ENCODE measurements around the gene SPTBN1.

SPTBN1 gene

DNA sequence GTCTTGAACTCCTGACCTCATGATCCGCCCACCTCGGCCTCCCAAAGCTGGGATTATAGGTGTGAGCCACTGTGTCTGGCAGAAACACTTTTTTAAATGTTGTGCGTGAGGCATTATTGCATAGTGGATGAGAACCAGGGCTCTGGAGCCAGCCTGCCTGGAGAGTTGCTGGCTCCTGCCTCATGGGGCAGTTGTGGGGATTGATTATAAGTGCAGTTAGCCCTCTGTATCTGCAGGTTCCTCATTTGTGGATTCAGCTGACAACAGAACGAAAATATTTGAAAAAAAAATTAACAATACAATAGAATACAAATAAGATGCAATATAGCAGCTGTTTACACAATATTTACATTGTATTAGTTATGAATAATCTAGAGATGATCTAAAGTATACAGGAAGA lies 137.9 kb downstream of the SPTBN1 start:
- TF ChIP-seq, protein P1, sequence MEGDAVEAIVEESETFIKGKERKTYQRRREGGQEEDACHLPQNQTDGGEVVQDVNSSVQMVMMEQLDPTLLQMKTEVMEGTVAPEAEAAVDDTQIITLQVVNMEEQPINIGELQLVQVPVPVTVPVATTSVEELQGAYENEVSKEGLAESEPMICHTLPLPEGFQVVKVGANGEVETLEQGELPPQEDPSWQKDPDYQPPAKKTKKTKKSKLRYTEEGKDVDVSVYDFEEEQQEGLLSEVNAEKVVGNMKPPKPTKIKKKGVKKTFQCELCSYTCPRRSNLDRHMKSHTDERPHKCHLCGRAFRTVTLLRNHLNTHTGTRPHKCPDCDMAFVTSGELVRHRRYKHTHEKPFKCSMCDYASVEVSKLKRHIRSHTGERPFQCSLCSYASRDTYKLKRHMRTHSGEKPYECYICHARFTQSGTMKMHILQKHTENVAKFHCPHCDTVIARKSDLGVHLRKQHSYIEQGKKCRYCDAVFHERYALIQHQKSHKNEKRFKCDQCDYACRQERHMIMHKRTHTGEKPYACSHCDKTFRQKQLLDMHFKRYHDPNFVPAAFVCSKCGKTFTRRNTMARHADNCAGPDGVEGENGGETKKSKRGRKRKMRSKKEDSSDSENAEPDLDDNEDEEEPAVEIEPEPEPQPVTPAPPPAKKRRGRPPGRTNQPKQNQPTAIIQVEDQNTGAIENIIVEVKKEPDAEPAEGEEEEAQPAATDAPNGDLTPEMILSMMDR (IDR thresholded peaks at IDR 0.05) = no peak
- Histone ChIP-seq H3K27ac (no peak overlapping the region), H3K36me3 (no peaks in the 10 kb centered on the region), H3K4me3 (no peak overlapping the region), H3K9me3 (no peaks in the 10 kb centered on the region), H3K4me1 (peaks cover 0 to 46% (median 27%) of the 10 kb centered on the region in 4 donors), H3K27me3 (no peaks in the 10 kb centered on the region)
- DNase-seq = no peak
- intact Hi-C loops (cut with DNase I; ENCODE audit: low total_unique reads) = no loop called here

DNA sequence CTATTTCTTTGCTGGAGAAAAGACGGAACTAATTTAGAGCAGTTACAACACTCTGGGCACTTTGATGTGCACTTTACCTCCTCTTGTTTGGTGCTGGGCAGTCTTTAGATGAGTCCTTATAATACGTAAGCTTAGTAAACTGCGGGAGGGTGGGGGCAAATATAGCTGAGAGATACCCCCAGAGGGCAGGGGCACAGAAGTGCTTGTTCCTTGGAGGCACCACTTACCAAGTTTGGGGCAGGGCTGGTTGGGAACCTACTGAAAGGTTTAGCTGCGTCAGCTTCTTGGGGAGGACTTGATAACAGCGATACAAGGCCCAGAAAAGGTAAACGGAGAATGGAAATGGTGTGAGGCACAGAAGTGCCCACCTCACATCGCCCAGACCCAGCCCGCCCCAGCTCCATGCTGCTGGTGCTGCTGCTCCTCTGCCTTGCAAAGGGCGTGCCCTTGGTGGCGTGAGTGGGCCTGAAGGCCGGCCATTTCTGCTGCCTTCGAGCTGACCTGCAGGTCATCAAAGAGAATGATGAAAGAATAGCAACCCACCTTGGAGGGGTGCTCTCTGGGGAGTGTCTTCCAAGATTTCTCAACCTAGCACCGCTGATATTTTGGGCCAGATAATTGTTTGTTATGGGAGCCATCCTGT lies 139.2 kb downstream of the SPTBN1 start:
- peaks cover 0 to 51% (median 37%) of the 10 kb centered on the region in 4 donors for H3K4me1 ChIP-seq
- H3K36me3 ChIP-seq = no peaks in the 10 kb centered on the region
- TF ChIP-seq, protein P1 (IDR thresholded peaks at IDR 0.05) = no peak

DNA sequence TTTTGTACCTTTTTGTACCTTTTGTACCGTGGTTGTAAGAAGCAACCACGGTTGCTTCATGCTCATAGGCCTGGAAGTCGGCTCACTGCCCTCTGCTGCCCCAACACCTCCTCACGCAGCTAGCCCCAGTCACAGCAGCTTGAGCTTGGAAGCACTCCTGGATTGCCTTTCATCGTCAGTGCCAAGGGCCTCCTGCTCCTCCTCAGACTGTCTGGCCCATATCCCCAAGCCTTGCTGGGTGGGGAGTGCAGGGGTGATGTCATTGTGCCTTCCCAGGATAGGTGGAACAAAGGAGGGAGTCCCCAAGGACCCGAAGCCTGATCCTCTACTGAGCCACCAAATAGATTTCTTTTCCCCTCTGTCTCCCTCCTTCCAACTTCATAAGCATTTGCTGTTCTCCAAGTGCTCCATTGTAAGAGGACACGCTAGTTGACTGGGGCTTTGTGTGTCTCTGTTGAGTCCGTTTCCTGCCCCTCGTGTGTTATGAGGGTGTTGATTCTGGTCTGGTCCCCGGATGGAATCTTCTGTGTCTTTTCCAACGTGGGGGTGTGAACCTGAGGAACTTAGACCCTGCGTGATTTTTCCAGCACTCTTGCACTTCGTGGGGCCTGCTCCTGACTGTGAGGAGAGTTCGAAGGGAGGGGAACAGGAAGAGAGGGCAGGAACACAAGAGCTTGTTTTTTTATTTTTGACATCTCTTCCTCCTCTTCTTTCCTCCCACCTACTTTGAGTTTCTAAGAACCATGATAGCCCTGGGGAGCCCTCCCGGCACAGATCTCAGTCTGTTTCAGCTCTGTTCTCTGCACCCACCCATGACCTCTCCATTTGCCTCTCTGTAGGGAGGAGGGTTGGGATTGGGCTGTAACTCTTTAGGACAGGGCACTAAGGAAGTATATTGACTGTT lies 140.1 kb downstream of the SPTBN1 start:
- DNase-seq = no peak
- intact Hi-C loops (cut with DNase I; ENCODE audit: low total_unique reads) = no loop called here
- no peaks in the 10 kb centered on the region for H3K9me3 ChIP-seq
- peaks cover 0 to 61% (median 41%) of the 10 kb centered on the region in 4 donors for H3K4me1 ChIP-seq
- H3K4me3 ChIP-seq = no peak overlapping the region
- no peaks in the 10 kb centered on the region for H3K36me3 ChIP-seq
- TF ChIP-seq, protein P1 (IDR thresholded peaks at IDR 0.05) = no peak
- H3K27ac ChIP-seq = peak overlapping the region; percentile 52 to 67
- no peaks in the 10 kb centered on the region for H3K27me3 ChIP-seq

More for the DNA sequence above, 139.2 kb downstream of the SPTBN1 start:
- no peak for DNase-seq
- H3K9me3 ChIP-seq = no peaks in the 10 kb centered on the region
- no peak overlapping the region for H3K4me3 ChIP-seq
- intact Hi-C loops (cut with DNase I; ENCODE audit: low total_unique reads) = no loop called here
- no peak overlapping the region for H3K27ac ChIP-seq
- no peaks in the 10 kb centered on the region for H3K27me3 ChIP-seq

DNA sequence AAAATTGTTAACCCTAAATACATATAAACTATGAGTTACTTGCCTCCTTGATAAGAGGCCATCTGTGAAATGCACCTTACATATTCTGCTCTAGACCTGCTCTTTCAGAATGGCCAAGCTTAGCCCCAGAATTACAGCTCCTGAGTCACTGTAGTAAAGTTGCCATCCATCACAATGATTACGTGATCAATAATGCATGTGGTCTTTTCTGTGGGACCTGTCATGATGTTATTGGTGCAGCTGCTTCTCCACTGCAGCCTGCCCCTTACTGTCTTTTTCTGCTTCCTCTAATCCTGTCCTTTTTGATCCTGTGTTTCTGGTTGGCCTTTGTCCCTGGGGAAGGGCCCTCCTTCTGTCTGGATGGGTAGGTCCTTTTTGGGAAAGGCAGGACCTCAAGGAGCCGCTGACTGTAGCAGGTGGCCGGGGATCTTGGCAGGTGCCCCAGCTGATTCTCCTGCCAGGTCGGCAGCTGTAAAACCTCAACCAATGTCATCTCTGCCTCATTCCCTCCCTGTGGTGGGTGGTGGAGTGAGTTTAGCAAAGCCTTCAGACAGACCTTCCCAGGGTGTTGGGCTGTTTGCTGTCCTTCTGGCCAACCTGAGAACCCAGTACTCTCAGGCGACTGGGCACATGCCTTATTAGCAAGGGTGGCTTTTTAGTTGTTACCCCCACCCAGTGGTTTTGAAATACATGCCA lies 141.2 kb downstream of the SPTBN1 start:
- Histone ChIP-seq H3K36me3 (no peaks in the 10 kb centered on the region), H3K27me3 (no peaks in the 10 kb centered on the region), H3K4me3 (no peak overlapping the region), H3K4me1 (peaks cover 0 to 71% (median 49%) of the 10 kb centered on the region in 4 donors), H3K9me3 (no peaks in the 10 kb centered on the region), H3K27ac (peak overlapping the region; percentile 52 to 67)
- no peak for DNase-seq
- TF ChIP-seq, protein P1 (IDR thresholded peaks at IDR 0.05) = no peak
- intact Hi-C loops (cut with DNase I; ENCODE audit: low total_unique reads) = no loop called here

Data from tibial artery (tissue), 4 donors.